ENCODE data around the gene ANKS1B.

Gene ANKS1B

DNA sequence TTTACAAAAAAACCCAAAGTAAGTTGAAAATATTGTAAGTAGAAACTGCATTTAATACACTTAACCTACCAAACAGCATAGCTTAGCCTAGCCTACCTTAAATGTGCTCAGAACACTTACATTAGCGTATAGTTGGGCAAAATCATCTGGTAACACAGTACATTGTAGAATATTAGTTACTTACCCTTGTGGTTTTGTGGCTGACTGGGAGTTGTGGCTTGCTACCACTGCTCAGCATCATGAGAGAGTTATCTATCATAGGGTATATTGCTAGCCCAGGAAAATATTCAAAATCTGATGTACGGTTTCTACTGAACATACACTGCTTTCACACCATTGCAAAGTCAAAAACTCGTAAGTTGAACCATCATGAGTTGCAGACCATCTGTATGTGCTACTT, 478.9 kb downstream of the ANKS1B start:
- no peak overlapping the region for H3K4me3 ChIP-seq (ENCODE audit: low read depth, low read length)
- DNase-seq (ENCODE audit: low read depth): no peak
- TF ChIP-seq CTCF (IDR thresholded peaks at IDR 0.05; ENCODE audit: insufficient read depth, low read depth, low read length, missing control alignments): no peak

GRCh38 chr12:99498756-99499155, 486.0 kb downstream of the ANKS1B start:
- no peak for TF ChIP-seq CTCF (IDR thresholded peaks at IDR 0.05; ENCODE audit: insufficient read depth, low read depth, low read length, missing control alignments)
- H3K4me3 ChIP-seq (ENCODE audit: low read depth, low read length): no peak overlapping the region
- no peak for DNase-seq (ENCODE audit: low read depth)

- no peak overlapping the region for H3K4me3 ChIP-seq (ENCODE audit: low read depth, low read length)
- no peak for DNase-seq (ENCODE audit: low read depth)
- no peak for TF ChIP-seq CTCF (IDR thresholded peaks at IDR 0.05; ENCODE audit: insufficient read depth, low read depth, low read length, missing control alignments)
Observed at GRCh38 chr12:99495799-99496198, 488.9 kb downstream of the ANKS1B start.

- DNase-seq (ENCODE audit: low read depth): no peak
- TF ChIP-seq CTCF (IDR thresholded peaks at IDR 0.05; ENCODE audit: insufficient read depth, low read depth, low read length, missing control alignments): no peak
- no peak overlapping the region for H3K4me3 ChIP-seq (ENCODE audit: low read depth, low read length)
Observed at GRCh38 chr12:99493197-99493596, 491.5 kb downstream of the ANKS1B start.

DNA sequence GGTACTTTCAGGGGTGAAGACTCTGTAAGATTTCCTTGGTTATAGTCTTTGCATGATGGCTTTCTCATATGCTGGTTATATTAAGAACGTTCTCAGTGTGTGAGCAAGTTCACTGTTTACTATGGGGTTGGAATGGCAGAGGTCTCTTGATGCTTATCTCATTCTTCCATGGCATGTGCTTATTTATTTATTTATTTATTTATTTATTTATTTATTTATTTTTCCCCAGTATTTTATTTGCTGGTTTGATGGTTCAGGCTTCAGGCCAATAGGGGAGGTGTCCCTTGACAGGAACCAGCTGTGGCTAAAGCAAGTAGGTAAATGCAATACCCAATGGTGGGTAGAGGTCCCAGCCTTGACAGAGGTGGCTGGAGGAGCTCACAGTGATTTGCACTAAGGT, 498.5 kb downstream of the ANKS1B start:
- no peak for TF ChIP-seq CTCF (IDR thresholded peaks at IDR 0.05; ENCODE audit: insufficient read depth, low read depth, low read length, missing control alignments)
- no peak for DNase-seq (ENCODE audit: low read depth)
- no peak overlapping the region for H3K4me3 ChIP-seq (ENCODE audit: low read depth, low read length)

DNA sequence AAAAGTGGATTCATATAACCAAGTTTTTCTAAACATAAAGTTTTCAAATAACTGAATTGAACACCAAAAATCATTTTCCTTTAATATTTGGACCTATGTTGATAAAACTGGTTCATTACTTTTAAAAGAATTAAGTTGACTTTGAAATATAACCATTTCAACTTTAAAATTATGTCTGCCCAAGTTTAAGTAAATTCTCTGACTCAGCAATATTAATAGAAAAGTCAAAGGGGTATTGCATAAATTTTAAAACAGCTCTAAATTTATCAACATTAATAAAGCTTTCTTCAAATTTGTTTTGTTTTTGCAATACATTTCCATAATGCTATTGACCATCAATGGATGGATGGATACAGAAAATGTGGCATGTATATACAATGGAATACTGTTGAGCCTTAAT, 505.6 kb downstream of the ANKS1B start:
- TF ChIP-seq CTCF (IDR thresholded peaks at IDR 0.05; ENCODE audit: insufficient read depth, low read depth, low read length, missing control alignments): no peak
- no peak for DNase-seq (ENCODE audit: low read depth)
- H3K4me3 ChIP-seq (ENCODE audit: low read depth, low read length): no peak overlapping the region

DNA sequence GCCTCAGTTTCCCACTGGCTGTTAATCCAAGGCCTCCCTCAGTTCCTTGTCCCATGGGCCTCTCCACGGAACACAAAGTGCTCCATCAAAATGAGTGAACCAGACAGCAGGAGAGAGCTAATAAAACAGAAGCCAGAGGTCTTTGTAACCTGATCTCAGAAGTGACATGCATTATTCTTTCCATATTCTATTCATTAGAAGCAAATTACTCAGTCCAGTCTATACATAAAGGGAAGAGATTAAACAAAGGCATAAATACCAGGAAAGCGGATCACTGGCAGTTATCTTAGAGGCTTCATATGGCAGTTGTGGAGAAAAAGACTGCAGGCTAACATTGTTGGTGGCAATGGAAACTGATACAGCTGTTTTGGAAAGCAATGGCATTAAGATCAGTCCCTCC, 507.8 kb downstream of the ANKS1B start:
- H3K4me3 ChIP-seq (ENCODE audit: low read depth, low read length): no peak overlapping the region
- no peak for DNase-seq (ENCODE audit: low read depth)
- no peak for TF ChIP-seq CTCF (IDR thresholded peaks at IDR 0.05; ENCODE audit: insufficient read depth, low read depth, low read length, missing control alignments)

Data from GM12865 (cell line).